Endothelial cell of umbilical vein (primary cell): ENCODE data around the gene PXN. TPM values are rescaled to one million over a fixed set of nuclear protein-coding genes. Genes with fewer than 3 reads are reported as not detected.

ENCODE experiments used
- BruUV-seq: library from RNA; stranded (reverse); fragments of 400-500 nt; replicated peaks from 2 replicates; lab custom pipeline; 2021; lab: Mats Ljungman, UMichigan
- CTCF ChIA-PET: fragments of 300-600, 350-600 bp; sonication (Branson Sonifier 250); formaldehyde crosslinking; loops from one replicate; lab custom pipeline; 2021; ENCODE audit warnings: antibody characterized with exemption, inconsistent platforms; lab: Charles Lee
- POLR2A ChIA-PET: fragments of 300-600, 350-600 bp; sonication (Branson Sonifier 250); formaldehyde crosslinking; loops from one replicate; lab custom pipeline; 2021; ENCODE audit warnings: antibody characterized with exemption, inconsistent platforms; lab: Charles Lee
- DNase-seq: peaks from one replicate; pipeline ENCODE4 v3.0.0-alpha.2; 2011; ENCODE audit warnings: low read depth, low spot score
- FAIRE-seq: peaks from 2 replicates; lab custom pipeline; 2011; peaks lifted over from hg19 to GRCh38; lab: Jason Lieb, UNC
- H2AFZ ChIP-seq: 2 replicates; pipeline ENCODE4 v1.6.0; 2012; ENCODE audit warnings: low read depth, low read length, control low read depth, inconsistent platforms
- H3K27ac ChIP-seq: 2 replicates; pipeline ENCODE4 v1.5.1; 2011; ENCODE audit warnings: low read depth, mild to moderate bottlenecking, control low read depth, low read length, moderate library complexity; ENCODE audit not compliant: insufficient read depth
- H3K27me3 ChIP-seq, 2 experiments: 2 replicates each; pipeline versions ENCODE4 v1.6.0 to v1.6.1; 2011; ENCODE audit warnings: low read length in 2 of 2, mixed read lengths in 1 of 2; ENCODE audit not compliant: control insufficient read depth in 2 of 2, insufficient read depth in 2 of 2
- H3K36me3 ChIP-seq, 2 experiments: 2 replicates in 1 of 2; 3 replicates in 1 of 2; pipeline ENCODE4 v1.5.1; 2011; ENCODE audit warnings: low read length in 2 of 2, mild to moderate bottlenecking in 1 of 2, moderate library complexity in 1 of 2; ENCODE audit not compliant: control insufficient read depth in 2 of 2, insufficient read depth in 2 of 2; ENCODE audit errors: extremely low read depth in 1 of 2
- H3K4me1 ChIP-seq: 3 replicates; pipeline ENCODE4 v1.5.1; 2011; ENCODE audit warnings: mild to moderate bottlenecking, low read length; ENCODE audit not compliant: control insufficient read depth, insufficient read depth; ENCODE audit errors: extremely low read depth
- H3K4me2 ChIP-seq: 2 replicates; pipeline ENCODE4 v1.6.1; 2011; ENCODE audit warnings: low read length, control low read depth, mixed read lengths; ENCODE audit not compliant: insufficient read depth
- H3K4me3 ChIP-seq, 3 experiments: fragments of 200-600 bp in 1 of 3; sonication (generic), shearing (Covaris generic) in 1 of 3; replicated peaks in 1 of 3; 2 replicates each; pipeline ENCODE4 v1.5.1; 2011 to 2016; ENCODE audit warnings: control low read depth in 3 of 3, low read length in 3 of 3, mild to moderate bottlenecking in 2 of 3, inconsistent platforms in 1 of 3, low read depth in 1 of 3, moderate library complexity in 1 of 3; ENCODE audit not compliant: insufficient read depth in 1 of 3
- H3K79me2 ChIP-seq: 2 replicates; pipeline ENCODE4 v1.6.0; 2012; ENCODE audit warnings: low read length, inconsistent platforms; ENCODE audit not compliant: control insufficient read depth, insufficient read depth
- H3K9ac ChIP-seq: replicated peaks from 2 replicates; pipeline ENCODE3; 2011; ENCODE audit warnings: low read length, control low read depth; ENCODE audit not compliant: insufficient read depth; ENCODE audit errors: extremely low read depth
- H3K9me1 ChIP-seq: replicated peaks from 3 replicates; pipeline ENCODE4 v1.6.0; 2011; ENCODE audit warnings: mild to moderate bottlenecking, low read length; ENCODE audit not compliant: control insufficient read depth, insufficient read depth; ENCODE audit errors: extremely low read depth
- H3K9me3 ChIP-seq: replicated peaks from 2 replicates; pipeline ENCODE4 v1.5.1; 2012; ENCODE audit warnings: low read length, inconsistent platforms; ENCODE audit not compliant: control insufficient read depth, insufficient read depth
- H4K20me1 ChIP-seq: replicated peaks from 2 replicates; pipeline ENCODE3; 2011; ENCODE audit warnings: mild to moderate bottlenecking, low read length; ENCODE audit not compliant: control insufficient read depth, insufficient read depth; ENCODE audit errors: extremely low read depth
- CTCF ChIP-seq, 2 donors: IDR thresholded peaks; 1 replicate in 1 of 2; 2 replicates in 1 of 2; pipeline ENCODE4 v1.5.1; 2011; ENCODE audit warnings: low read length in 2 of 2, mild to moderate bottlenecking in 2 of 2, moderate library complexity in 2 of 2, control low read depth in 1 of 2, inconsistent platforms in 1 of 2, low read depth in 1 of 2; ENCODE audit not compliant: insufficient read depth in 1 of 2; ENCODE audit errors: extremely low read depth in 1 of 2
- EZH2 ChIP-seq: IDR thresholded peaks from 2 replicates; pipeline ENCODE4 v1.6.1; 2012; ENCODE audit warnings: borderline replicate concordance, low read depth, mild to moderate bottlenecking, moderate library complexity, low read length, inconsistent platforms; ENCODE audit not compliant: severe bottlenecking
- FOS ChIP-seq: IDR thresholded peaks from 2 replicates; pipeline ENCODE4 v1.6.1; 2011; ENCODE audit warnings: mild to moderate bottlenecking, low read length, moderate library complexity, borderline replicate concordance; ENCODE audit not compliant: insufficient read depth
- GATA2 ChIP-seq: IDR thresholded peaks from 2 replicates; pipeline ENCODE4 v1.7.0; 2011; ENCODE audit warnings: low read depth, mild to moderate bottlenecking, moderate library complexity, mixed read lengths, low read length; ENCODE audit not compliant: insufficient read length, insufficient read depth
- JUN ChIP-seq: IDR thresholded peaks from 2 replicates; pipeline ENCODE4 v1.6.1; 2011; ENCODE audit warnings: borderline replicate concordance, low read depth; ENCODE audit not compliant: insufficient read length, insufficient read depth
- MYC ChIP-seq: IDR thresholded peaks from one replicate; pipeline ENCODE4 v1.6.1; 2011; ENCODE audit warnings: mild to moderate bottlenecking, low read depth, low read length
- POLR2A ChIP-seq: IDR thresholded peaks from 2 replicates; pipeline ENCODE4 v1.6.1; 2012; ENCODE audit warnings: low read depth, mild to moderate bottlenecking, control low read depth, low read length
- POLR2AphosphoS5 ChIP-seq: IDR thresholded peaks from 2 replicates; pipeline ENCODE4 v1.6.1; 2012; ENCODE audit warnings: low read depth, mild to moderate bottlenecking, control low read depth, low read length, moderate library complexity; ENCODE audit not compliant: insufficient read depth
- dilution Hi-C: fragments of 300-500 bp; cut with MboI; formaldehyde crosslinking; loops from one replicate; pipeline ENCODE4 v1.15.0; 2019; ENCODE audit warnings: low sequenced_read_pairs; ENCODE audit not compliant: extremely low pct_ligation_motif_present
- intact Hi-C: fragments of 100-400 bp; cut with micrococcal nuclease; formaldehyde crosslinking; loops from one replicate; pipeline ENCODE4 v1.10.0; 2022
- polyA plus RNA-seq, 4 experiments: library from polyadenylated mRNA; depleted of rRNA in 3 of 4; stranded (reverse) in 3 of 4; unstranded in 1 of 4; fragments of >200 nt; gene quantifications; 2 replicates each; pipeline versions ENCODE4 v1.2.1 to v1.2.3, GENCODE V29; 2011 to 2012; ENCODE audit warnings: missing spikeins in 1 of 4
- total RNA-seq: library from RNA; stranded (reverse); gene quantifications from 2 replicates; pipeline ENCODE4 v1.2.3, GENCODE V29; 2021
- TF ChIP-seq, protein P1 (sequence below): IDR thresholded peaks from 2 replicates; pipeline ENCODE4 v1.6.1; 2011; ENCODE audit not compliant: insufficient read depth, insufficient read length

PXN gene
- total and polyA plus RNA-seq, 2 donors (not counting 3 experiments of a cell fraction or from before 2014, with no cell fraction given), result 132 to 258 TPM

DNA sequence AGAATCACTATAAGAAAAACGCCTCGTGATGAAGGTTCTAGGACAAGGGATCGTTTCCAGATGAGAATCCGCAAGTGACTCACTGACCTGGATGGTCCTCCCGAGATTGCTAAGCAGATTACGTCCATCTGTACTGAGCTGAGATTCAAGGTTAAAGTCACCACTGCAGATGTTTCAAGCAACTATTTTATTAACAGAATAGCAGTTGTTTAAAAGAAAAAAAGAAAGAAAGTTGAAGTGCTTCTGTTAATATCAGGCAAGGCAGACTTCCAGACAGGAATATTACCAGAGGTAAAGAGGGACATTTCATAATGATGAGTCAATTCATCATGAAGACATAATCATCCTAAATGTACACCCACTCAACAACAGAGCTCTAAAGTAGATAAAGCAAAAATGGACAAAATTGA is 17.9 kb downstream of the PXN start:
- Histone ChIP-seq H3K27ac (peak overlapping the region; percentile 79), H2AFZ (no peak overlapping the region), H3K27me3 (no peaks in the 10 kb centered on the region), H4K20me1 (no peaks in the 10 kb centered on the region), H3K4me1 (peaks cover 72% of the 10 kb centered on the region), H3K4me3 (no peak overlapping the region), H3K4me2 (peak overlapping the region; percentile 56), H3K9ac (peak overlapping the region; percentile 25), H3K36me3 (no peaks in the 10 kb centered on the region), H3K9me1 (no peaks in the 10 kb centered on the region), H3K9me3 (no peaks in the 10 kb centered on the region), H3K79me2 (peaks cover 90% of the 10 kb centered on the region)
- no peak for DNase-seq
- ChIA-PET CTCF (interaction anchor here (1.3 to 33.5 kb wide), 4 partner anchors 2 to 54 kb away, joined by 7 to 1402 read pairs (median 906); partner anchors contain the start of genes PXN and SIRT4), POLR2A (interaction anchor here (1.0 to 1.7 kb wide), 5 partner anchors 9 to 46 kb away, joined by 4 to 7 read pairs (median 6); partner anchors contain the start of genes RNU4-2 and RPLP0)
- peak; percentile 67 for FAIRE-seq
- no peak for TF ChIP-seq MYC
- TF ChIP-seq GATA2, result peak; percentile 94
- TF ChIP-seq POLR2AphosphoS5, result no peak
- peak; percentile 38 for TF ChIP-seq JUN
- peak; percentile 48 for TF ChIP-seq FOS
- BruUV-seq, result no TSS peak
- intact Hi-C loops, result no loop called here
- dilution Hi-C loops, result no loop called here

GRCh38 chr12:120247183-120247582 is 18.3 kb downstream of the PXN start:
- intact Hi-C loops (no loop called here), dilution Hi-C loops (no loop called here)

More at GRCh38 chr12:120247183-120247582, 18.3 kb downstream of the PXN start:
- Histone ChIP-seq H3K27me3 (no peaks in the 10 kb centered on the region), H2AFZ (no peak overlapping the region), H3K4me3 (no peak overlapping the region), H3K4me1 (peaks cover 75% of the 10 kb centered on the region), H3K79me2 (peaks cover 86% of the 10 kb centered on the region), H3K4me2 (peak overlapping the region; percentile 56), H3K9ac (peak overlapping the region; percentile 25), H3K36me3 (no peaks in the 10 kb centered on the region), H3K9me3 (no peaks in the 10 kb centered on the region), H3K9me1 (no peaks in the 10 kb centered on the region), H3K27ac (peak overlapping the region; percentile 79), H4K20me1 (no peaks in the 10 kb centered on the region)
- DNase-seq (peak; percentile 17), FAIRE-seq (no peak)
- CTCF ChIA-PET, result interaction anchor here (1.3 to 33.5 kb wide), 4 partner anchors 1 to 55 kb away, joined by 7 to 1402 read pairs (median 906); partner anchors contain the start of genes PXN and SIRT4
- BruUV-seq, result no TSS peak
- POLR2A ChIA-PET, result interaction anchor here (1.0 to 1.7 kb wide), 4 partner anchors 9 to 46 kb away, joined by 4 to 7 read pairs (median 5); partner anchors contain the start of gene RPLP0
- TF ChIP-seq MYC (no peak), GATA2 (no peak), FOS (no peak), EZH2 (no peak), POLR2A (no peak), POLR2AphosphoS5 (no peak), CTCF (IDR thresholded peaks at IDR 0.05; ENCODE audit: extremely low read depth in 1 of 2, insufficient read depth in 1 of 2, low read depth in 1 of 2, low read length in 2 of 2) (no peak), JUN (no peak)
- TF ChIP-seq, protein P1, sequence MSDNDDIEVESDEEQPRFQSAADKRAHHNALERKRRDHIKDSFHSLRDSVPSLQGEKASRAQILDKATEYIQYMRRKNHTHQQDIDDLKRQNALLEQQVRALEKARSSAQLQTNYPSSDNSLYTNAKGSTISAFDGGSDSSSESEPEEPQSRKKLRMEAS, result no peak
